LoVo (cell line): Measurements from ENCODE around the gene HOXC4.
A peak's percentile ranks its signal among the peaks of the same experiment; 100 is the strongest.

ENCODE experiments used
- DNase-seq: peaks from one replicate; pipeline ENCODE4 v3.0.0-alpha.2; 2016; ENCODE audit warnings: low spot score

HOXC4 gene

GRCh38 chr12:54053751-54054741, at the start of gene HOXC4:
Gene HOXC4 (plus strand): TSS chr12:54053835. CDS start chr12:54053923, 88 bp downstream.
- DNase-seq, result no peak

GRCh38 chr12:54004063-54004840, 49.4 kb upstream of the HOXC4 start:
- DNase-seq, result no peak

- DNase-seq, result no peak
Measured at GRCh38 chr12:54004841-54005530, 48.6 kb upstream of the HOXC4 start.

- no peak for DNase-seq
Measured at GRCh38 chr12:54005531-54005852, 48.1 kb upstream of the HOXC4 start.

DNA sequence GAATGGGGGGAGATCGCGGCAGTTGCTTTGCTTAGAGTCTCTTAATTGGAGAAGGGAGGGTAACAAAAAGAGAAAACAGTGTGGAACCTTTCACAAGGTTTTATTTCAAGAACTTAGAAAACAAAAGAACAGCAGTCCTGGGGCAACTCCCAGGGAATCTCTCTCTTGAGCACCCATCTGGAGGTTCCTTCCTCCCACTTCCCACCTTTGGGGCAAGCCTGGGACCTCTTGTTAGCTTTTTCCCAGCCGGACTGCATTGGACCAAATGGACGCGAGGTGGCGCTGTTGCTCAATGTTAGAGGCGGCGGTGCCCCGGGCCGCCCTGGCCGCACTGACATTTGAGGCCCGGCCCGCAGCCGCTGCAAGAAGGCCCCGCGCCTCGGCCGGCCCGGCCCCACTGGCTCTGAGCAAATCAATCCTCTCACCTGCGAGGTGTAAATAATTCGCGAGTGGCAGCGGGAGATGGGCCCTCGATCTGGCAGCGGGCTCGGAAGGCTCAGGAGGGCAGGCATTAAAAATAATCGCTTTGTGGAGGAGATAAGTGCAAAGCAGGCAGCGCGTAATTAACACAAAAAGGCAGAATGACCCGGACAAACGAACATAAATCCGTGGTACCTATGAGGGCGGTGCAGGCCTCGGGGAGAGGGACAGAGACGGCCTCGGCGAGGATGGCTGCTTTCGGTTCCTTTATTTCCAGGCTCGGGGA, 47.6 kb upstream of the HOXC4 start:
- DNase-seq, result peak; percentile 87

DNA sequence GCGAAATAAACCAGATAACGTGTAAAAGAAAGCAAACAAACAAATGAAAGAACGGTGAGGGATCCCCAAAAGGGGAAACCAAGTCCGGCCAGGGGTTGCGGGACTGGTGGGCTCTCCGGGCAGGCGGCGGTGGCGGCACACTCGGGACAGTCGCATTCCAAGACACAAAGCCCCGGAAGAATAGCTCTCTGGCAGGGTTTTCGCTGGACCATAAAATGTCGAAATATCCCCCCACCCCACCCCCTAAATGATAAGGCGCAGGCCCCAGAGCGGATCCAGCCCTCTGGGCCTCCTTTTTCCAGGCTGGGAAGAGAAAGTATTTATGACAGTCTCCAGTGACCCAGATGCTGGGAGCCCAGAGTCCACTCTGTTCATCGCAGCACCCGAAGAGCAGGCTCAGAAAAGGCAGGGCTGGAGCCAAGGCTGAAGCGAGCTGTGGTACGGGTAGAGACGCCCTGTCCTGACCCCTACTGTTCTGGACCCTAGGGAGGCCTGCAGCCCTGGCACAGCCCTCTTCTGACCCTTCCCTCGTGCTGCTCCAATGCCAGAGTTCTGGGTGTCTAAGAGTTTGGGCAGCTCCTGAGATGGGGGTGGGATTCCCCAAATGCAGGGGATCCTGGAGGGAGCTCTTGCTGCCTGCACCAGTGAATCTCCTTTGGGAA, 46.9 kb upstream of the HOXC4 start:
- no peak for DNase-seq

DNA sequence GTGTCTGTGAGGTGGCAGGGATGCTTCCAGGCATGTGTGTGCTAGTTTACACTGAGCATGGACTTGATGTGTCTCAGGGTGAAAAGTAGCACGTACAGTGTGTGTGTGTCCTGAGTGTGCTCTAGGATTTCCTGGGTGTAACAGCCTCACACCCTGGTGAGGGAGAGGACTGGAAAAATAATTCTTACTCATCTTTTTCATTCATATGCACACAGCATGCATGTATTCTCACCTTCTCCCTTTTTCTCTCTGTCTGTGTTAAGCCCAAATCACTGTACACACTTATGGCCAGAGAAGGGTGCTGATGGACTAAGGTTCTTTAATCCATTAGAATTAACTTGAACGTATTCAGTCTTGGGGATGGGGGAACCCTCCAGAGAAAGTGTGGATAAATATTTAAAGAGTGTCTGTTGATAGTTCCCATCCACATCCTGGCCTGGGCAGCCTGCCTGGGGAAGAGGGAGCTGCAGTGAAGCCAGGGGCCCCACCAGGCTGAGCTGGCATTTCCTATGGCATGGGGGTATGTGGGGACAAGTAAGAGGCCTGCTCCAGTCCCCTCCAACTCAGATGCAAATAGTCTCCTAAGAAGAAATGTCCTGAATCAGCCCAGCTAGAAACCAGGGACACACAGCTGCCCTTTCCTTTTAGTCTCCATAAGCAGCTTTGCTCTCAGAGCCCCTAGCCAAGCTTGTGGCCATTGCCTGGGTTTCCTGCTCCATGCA, 45.9 kb upstream of the HOXC4 start:
- DNase-seq, result no peak

GRCh38 chr12:54008260-54008552, 45.4 kb upstream of the HOXC4 start:
- no peak for DNase-seq

GRCh38 chr12:54009171-54010052, 44.2 kb upstream of the HOXC4 start:
- DNase-seq, result no peak

- no peak for DNase-seq
Measured at GRCh38 chr12:54010053-54010971, 43.3 kb upstream of the HOXC4 start.

DNA sequence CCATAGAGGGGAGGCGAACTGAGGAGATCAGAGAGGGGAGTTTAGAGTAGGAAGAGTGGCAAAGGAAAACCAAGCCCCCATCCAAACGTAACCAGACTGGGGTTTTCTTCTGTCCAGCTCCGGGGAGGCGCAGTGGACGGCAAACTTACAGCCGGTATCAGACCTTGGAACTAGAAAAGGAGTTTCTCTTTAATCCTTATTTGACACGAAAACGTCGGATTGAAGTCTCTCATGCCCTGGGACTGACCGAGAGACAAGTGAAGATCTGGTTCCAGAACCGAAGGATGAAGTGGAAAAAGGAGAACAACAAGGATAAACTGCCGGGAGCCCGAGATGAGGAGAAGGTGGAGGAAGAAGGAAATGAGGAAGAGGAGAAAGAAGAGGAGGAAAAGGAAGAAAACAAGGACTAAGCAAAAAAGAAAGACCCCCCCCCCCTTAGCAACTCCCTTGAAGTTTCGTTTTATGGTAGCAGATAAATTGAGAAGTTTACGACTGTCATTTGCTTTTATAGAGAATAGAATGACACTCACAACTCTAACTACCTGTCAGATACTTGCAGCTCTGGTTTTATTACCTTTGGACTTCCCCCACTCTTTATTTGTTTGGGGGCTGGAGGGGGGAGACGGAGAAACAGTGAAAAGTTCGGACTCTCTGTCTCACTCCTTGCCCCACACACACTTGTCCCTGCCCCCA, 42.5 kb upstream of the HOXC4 start:
- DNase-seq, result peak; percentile 12

DNA sequence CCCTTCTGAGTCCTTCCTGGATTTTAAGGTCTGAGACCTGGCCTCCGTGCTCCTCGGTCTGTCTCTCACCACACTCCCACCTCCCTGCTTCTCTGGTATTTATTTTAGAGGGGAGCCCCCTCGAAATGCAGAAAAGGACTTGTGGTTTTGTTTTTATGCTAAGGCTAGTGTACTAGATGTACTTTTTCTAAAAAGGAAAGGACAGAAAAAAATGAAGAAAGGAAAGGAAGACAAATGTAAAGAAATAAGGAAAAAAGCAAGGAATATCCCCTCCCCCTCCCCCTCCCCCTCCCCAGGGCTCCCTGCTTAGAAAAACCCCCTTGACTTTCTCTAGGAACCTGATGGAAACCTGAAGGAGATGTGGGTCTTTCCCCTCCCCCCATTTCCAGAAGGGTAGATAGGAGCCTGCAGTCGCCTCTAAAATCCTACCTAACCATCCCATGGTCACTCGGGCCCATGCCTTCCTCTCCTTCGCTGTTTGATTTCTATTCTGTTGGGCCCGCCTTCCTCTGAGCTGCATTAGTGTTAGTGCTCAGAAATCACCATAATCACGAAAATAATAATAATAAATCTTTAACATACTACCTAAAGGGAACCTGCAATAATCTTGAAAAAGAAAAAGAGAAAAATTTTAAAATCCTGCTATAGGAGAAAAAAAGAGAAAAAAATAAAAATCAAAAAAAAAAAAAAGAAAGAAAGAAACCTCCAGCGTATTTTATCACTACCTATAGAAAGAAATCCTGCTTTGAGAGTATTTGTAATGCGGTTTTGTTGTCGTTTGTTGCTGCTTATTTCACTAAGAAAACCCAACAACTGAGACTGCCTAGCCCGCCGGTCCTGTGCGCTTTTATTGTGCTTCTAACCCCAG, 41.7 kb upstream of the HOXC4 start:
- DNase-seq, result no peak

DNA sequence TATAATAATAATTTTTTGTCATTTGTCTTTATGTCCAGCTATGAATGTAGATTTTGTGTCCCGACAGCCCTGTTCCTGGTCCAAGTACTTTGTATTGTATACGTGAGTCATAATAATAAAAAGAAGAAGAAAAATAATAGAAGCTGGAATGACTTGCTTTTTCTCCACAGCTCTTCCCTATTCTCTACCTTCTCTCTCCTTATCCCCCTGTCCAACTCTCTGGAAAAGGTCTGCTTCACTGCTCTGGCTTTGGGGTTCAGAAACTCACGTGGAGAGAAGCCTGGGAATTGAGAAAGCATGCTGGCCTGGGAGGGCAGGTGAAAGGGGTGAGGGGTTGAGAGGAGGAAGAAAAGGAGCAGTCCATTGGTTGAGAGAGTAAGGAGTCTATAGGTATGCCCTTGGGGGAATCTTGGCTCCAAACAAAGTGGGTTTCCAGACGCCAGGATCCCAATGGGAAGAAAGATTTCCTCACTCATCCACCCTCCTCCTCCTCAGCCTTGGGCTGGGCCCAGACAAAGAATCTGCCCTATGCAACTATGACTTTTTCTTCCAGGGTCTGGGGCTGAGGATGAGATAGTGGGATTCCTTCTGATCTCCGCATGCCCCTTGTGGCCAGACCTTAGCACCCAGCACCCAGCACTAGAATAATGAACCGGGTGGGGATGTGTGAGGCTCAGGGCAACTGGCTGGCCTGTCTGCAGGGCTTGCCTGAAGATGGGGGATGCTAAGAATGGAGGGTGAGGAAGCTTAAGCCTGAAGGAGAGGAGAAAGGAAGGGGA, 40.8 kb upstream of the HOXC4 start:
- DNase-seq, result no peak

DNA sequence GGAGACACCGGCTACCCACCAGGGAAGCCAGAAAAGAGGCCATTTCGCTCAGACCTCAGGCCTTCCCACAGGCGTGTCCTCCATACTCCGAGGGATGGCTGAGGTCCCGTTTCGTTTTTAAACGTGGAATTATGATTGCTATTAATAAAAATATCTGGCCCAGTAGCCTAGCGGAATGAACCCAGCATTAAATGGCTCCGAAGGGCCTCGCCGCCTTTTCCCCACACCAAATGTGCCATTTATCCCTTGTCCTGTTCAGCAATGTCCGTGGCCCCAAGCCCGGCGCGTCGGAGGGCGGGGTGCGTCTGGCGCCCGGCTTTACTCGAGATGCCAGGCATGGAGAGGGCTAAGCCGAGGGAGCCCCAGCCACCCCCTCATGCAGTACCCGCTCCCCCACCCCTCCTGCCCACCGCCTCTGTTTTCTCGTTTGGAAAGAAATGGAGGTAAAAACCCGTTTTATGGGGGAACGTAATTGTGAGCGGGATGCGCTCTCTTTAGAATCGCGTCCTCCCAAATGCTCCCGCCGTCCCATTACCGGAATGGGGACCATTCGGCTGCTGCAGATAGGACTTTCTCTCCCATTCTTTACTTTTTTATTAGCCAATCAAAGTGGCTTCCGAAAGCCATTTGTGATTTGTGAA, 39.1 kb upstream of the HOXC4 start:
- DNase-seq, result no peak

GRCh38 chr12:54015018-54015931, 38.4 kb upstream of the HOXC4 start:
- no peak for DNase-seq
